SU-DHL-6 (cell line): ENCODE results near the gene AGTPBP1.

Source experiments
- CTCF ChIP-seq: fragments of 200-600 bp; sonication (generic); IDR thresholded peaks from one replicate; pipeline ENCODE4 v1.5.1; 2017; ENCODE audit warnings: antibody characterized with exemption, mild to moderate bottlenecking, low read length, moderate library complexity; ENCODE audit not compliant: insufficient read depth, poor library complexity, severe bottlenecking
- EZH2phosphoT487 ChIP-seq: fragments of 200-600 bp; sonication (generic), shearing (Covaris generic); conservative IDR thresholded peaks from 2 replicates; pipeline ENCODE4 v1.6.1; 2018; ENCODE audit warnings: mild to moderate bottlenecking, antibody characterized with exemption, low read length, moderate library complexity, mixed read lengths

GRCh38 chr9:85737671-85738070, 4.1 kb downstream of the AGTPBP1 start:
- TF ChIP-seq CTCF (no peak), EZH2phosphoT487 (no peak)
